Activated T-cell treated with anti-CD3 and anti-CD28 coated beads, Interleukin-2, amount 50 U/mL, for 24 hours (primary cell): ENCODE data around the gene RTP2.
A peak's percentile ranks its signal among the peaks of the same experiment; 100 is the strongest.

ENCODE experiments used
- DNase-seq: peaks from one replicate; pipeline ENCODE4 v3.0.0-alpha.2; 2020
- H3K27ac Mint-ChIP-seq: 2 replicates; pipeline ENCODE4 v1.8.0; 2020; ENCODE audit warnings: mild to moderate bottlenecking, mixed read lengths
- H3K27me3 Mint-ChIP-seq: 2 replicates; pipeline ENCODE4 v1.8.0; 2020; ENCODE audit warnings: mixed read lengths
- H3K36me3 Mint-ChIP-seq: 2 replicates; pipeline ENCODE4 v1.8.0; 2020; ENCODE audit warnings: low read depth, mixed read lengths
- H3K4me1 Mint-ChIP-seq: 2 replicates; pipeline ENCODE4 v1.8.0; 2020; ENCODE audit warnings: low read depth, mixed read lengths
- H3K4me3 Mint-ChIP-seq: 2 replicates; pipeline ENCODE4 v1.8.0; 2020; ENCODE audit warnings: mild to moderate bottlenecking, moderate library complexity, mixed read lengths
- H3K9me3 Mint-ChIP-seq: 2 replicates; pipeline ENCODE4 v1.8.0; 2020; ENCODE audit warnings: mixed read lengths

The RTP2 gene

DNA sequence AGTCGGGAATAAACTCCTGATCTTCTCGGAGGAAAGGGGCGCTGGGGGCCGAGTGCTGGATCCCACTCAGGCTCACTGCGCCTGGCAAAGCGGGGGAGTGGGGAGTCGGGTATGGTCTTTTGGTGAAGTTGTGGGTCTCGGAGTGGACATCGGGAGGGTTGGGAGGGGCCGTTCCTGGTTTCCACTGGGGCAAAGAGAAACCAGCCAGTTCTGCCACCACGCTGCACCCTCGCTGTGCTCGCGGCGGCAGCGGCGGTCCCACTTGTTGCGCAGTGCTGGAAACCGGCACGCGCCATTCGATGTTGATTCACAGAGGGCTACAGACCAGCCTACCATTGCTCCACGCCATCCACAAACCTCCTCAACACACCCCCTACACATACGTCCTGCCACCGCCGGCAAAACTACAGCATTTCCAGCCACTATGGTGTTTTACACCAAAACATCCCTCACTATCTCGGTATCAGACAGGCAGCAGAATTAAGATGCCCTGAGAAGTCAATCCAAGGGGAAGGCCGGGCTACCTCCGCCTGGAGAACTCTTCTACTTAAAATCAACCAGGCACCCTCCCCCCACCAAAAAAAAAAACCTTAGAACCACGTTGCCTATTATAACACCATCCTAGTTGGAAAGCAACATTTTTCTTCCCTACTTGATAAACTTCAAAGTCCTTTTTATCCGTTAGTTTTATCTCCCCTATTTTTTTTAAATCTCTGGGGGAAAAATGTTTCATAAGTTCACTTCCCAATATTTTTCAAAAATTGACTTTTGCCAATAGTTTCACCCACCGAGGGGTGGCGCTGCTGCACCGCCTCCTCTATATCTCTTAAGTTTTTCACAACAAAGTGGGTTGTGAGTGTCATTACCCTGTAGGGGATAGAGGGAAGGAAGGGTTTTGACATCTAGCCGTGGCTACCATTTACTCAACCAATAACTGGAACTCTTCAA, 39.3 kb upstream of the RTP2 start:
- H3K4me1 Mint-ChIP-seq = peaks cover 59% of the 10 kb centered on the region
- H3K27me3 Mint-ChIP-seq = no peaks in the 10 kb centered on the region
- H3K4me3 Mint-ChIP-seq = peak overlapping the region; percentile 98
- no peaks in the 10 kb centered on the region for H3K9me3 Mint-ChIP-seq
- peaks cover 60% of the 10 kb centered on the region for H3K36me3 Mint-ChIP-seq
- peak; percentile 81 for DNase-seq
- peak overlapping the region; percentile 100 for H3K27ac Mint-ChIP-seq

GRCh38 chr3:187740421-187741399, 38.4 kb upstream of the RTP2 start:
- Mint-ChIP-seq H3K4me1 (peaks cover 64% of the 10 kb centered on the region), H3K36me3 (peaks cover 61% of the 10 kb centered on the region), H3K4me3 (peak overlapping the region; percentile 98), H3K9me3 (no peaks in the 10 kb centered on the region), H3K27ac (peak overlapping the region; percentile 100), H3K27me3 (no peaks in the 10 kb centered on the region)
- peak; percentile 86 for DNase-seq

DNA sequence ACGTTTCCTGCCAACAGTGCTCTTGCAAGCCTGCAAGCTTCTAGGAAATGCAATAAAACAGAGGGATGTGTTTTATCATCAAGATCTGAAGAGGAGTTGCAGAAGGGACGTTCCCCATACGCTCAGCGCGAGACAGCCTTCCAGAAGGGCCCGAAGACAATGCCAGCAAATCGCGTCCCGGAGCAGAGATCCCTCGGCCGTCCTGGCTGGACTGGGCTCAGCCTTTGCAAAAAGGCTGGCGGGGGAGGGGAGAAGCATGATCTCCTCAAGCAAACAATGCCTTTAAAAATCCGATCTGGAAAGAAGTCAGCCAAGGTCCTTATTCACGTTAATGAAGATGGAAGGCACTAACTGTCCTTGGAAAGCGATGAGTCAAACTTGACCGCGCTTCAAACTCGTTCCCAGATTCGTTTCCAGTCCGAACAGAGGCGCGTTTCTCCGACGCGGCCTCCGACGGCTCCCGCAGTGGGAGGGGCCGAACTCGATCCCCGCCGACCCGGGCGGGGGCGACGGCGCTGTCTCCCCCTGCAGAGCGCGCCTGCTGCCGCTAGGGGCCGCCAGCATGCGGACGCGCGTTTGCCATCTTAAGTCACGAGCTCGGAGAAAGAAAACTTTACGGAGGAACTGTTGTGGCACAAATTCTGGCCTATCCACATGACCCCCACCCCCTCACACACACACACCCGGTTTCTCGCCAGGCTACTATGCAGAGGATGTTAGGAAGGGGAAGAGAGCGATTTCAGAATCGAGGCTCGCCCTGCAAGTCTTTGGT, 37.4 kb upstream of the RTP2 start:
- peak; percentile 91 for DNase-seq
- H3K27me3 Mint-ChIP-seq = no peaks in the 10 kb centered on the region
- no peaks in the 10 kb centered on the region for H3K9me3 Mint-ChIP-seq
- H3K36me3 Mint-ChIP-seq = peaks cover 61% of the 10 kb centered on the region
- peak overlapping the region; percentile 98 for H3K4me3 Mint-ChIP-seq
- H3K4me1 Mint-ChIP-seq = peaks cover 67% of the 10 kb centered on the region
- peak overlapping the region; percentile 100 for H3K27ac Mint-ChIP-seq

GRCh38 chr3:187739094-187739560, 36.8 kb upstream of the RTP2 start:
- peaks cover 67% of the 10 kb centered on the region for H3K4me1 Mint-ChIP-seq
- peak; percentile 69 for DNase-seq
- peak overlapping the region; percentile 98 for H3K4me3 Mint-ChIP-seq
- no peaks in the 10 kb centered on the region for H3K27me3 Mint-ChIP-seq
- H3K27ac Mint-ChIP-seq = peak overlapping the region; percentile 100
- H3K36me3 Mint-ChIP-seq = peaks cover 61% of the 10 kb centered on the region
- H3K9me3 Mint-ChIP-seq = no peaks in the 10 kb centered on the region

GRCh38 chr3:187738331-187739093, 36.2 kb upstream of the RTP2 start:
- peak overlapping the region; percentile 100 for H3K27ac Mint-ChIP-seq
- peaks cover 59% of the 10 kb centered on the region for H3K36me3 Mint-ChIP-seq
- DNase-seq = peak; percentile 74
- H3K27me3 Mint-ChIP-seq = no peaks in the 10 kb centered on the region
- H3K9me3 Mint-ChIP-seq = no peaks in the 10 kb centered on the region
- peaks cover 67% of the 10 kb centered on the region for H3K4me1 Mint-ChIP-seq
- peak overlapping the region; percentile 98 for H3K4me3 Mint-ChIP-seq

GRCh38 chr3:187738071-187738330, 35.6 kb upstream of the RTP2 start:
- H3K27me3 Mint-ChIP-seq = no peaks in the 10 kb centered on the region
- peaks cover 61% of the 10 kb centered on the region for H3K36me3 Mint-ChIP-seq
- no peaks in the 10 kb centered on the region for H3K9me3 Mint-ChIP-seq
- peaks cover 67% of the 10 kb centered on the region for H3K4me1 Mint-ChIP-seq
- H3K27ac Mint-ChIP-seq = peak overlapping the region; percentile 100
- H3K4me3 Mint-ChIP-seq = peak overlapping the region; percentile 98
- no peak for DNase-seq

DNA sequence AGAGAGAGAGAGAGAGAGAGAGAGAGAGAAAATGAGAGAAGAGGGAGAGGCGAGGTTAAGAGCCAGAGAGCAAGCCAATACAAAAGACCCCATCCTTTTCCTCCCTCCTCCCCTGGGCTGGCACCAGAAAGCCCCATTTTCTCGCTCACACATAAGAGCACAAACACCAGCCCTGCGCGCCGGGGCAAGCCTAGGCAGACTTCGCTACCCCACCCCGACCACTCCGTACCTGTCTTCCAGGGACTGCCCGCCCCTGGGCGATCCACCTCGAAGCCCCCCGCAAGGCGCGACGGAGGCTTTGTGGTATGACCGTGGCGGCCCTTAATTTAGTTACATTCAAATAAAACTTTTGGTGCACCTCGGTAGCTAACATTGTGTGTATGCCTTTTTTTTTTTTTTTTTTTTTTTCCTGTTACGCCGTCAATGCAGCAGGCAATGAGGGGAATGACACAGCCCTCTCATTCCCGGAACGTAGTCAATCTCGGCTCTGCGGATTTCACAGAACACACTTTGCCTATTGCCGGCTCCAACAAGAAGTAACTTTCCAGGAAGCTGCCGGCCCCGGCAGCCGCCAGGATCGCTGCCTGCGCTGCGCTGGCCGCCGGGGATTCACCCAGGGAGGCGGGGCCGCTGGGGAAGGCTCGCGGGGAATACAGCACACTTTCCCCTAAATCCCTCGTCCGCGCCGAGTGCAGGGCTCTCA, 35.2 kb upstream of the RTP2 start:
- DNase-seq = peak; percentile 74
- Mint-ChIP-seq H3K27me3 (no peaks in the 10 kb centered on the region), H3K4me1 (peaks cover 64% of the 10 kb centered on the region), H3K27ac (peak overlapping the region; percentile 100), H3K9me3 (no peaks in the 10 kb centered on the region), H3K4me3 (peak overlapping the region; percentile 98), H3K36me3 (peaks cover 61% of the 10 kb centered on the region)

DNA sequence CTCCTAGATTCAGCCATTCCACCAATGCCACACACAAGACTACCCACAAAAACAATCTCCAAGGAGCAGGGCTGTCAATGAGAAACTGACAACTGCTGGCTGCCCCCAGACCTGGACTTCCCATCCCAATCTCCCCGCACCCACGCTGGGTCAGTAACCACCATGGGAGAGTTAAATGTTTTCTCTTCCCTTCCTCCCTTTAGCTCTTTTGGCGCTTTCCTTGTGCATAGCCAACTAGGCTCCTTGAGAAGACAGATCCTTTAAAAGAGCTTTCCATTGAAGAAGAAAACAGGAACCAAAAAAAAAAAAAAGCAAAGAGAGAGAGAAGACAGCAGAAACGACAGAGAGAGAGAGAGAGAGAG, 34.6 kb upstream of the RTP2 start:
- Mint-ChIP-seq H3K27me3 (no peaks in the 10 kb centered on the region), H3K4me3 (peak overlapping the region; percentile 98), H3K27ac (peak overlapping the region; percentile 100), H3K4me1 (peaks cover 58% of the 10 kb centered on the region), H3K9me3 (no peaks in the 10 kb centered on the region), H3K36me3 (peaks cover 66% of the 10 kb centered on the region)
- no peak for DNase-seq

GRCh38 chr3:187736418-187736871, 34.1 kb upstream of the RTP2 start:
- Mint-ChIP-seq H3K27ac (peak overlapping the region; percentile 100), H3K27me3 (no peaks in the 10 kb centered on the region), H3K4me1 (peaks cover 53% of the 10 kb centered on the region), H3K36me3 (peaks cover 68% of the 10 kb centered on the region), H3K4me3 (peak overlapping the region; percentile 98), H3K9me3 (no peaks in the 10 kb centered on the region)
- no peak for DNase-seq

DNA sequence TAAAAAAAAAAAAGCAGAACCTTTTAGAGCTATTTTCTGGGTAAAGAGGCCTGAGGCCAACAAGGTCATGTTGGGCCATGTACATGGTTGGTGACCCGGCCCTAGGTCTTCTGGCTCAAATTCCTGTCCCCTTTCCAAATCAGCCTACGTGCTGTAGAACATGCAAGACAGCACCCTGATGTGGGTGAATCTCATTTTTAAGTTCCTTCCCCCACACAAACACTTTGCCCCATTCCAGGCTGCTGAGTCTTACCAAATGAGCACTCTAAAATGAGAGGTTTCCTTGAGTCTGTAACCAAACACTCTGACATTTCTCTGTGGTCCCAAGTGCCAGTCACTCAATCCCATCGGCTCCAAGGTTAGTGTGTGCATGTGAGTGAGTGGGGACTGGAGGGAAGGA, 33.5 kb upstream of the RTP2 start:
- H3K36me3 Mint-ChIP-seq = peaks cover 68% of the 10 kb centered on the region
- H3K4me1 Mint-ChIP-seq = peaks cover 47% of the 10 kb centered on the region
- no peak overlapping the region for H3K27ac Mint-ChIP-seq
- DNase-seq = no peak
- H3K9me3 Mint-ChIP-seq = no peaks in the 10 kb centered on the region
- H3K27me3 Mint-ChIP-seq = no peaks in the 10 kb centered on the region
- H3K4me3 Mint-ChIP-seq = peak overlapping the region; percentile 98

DNA sequence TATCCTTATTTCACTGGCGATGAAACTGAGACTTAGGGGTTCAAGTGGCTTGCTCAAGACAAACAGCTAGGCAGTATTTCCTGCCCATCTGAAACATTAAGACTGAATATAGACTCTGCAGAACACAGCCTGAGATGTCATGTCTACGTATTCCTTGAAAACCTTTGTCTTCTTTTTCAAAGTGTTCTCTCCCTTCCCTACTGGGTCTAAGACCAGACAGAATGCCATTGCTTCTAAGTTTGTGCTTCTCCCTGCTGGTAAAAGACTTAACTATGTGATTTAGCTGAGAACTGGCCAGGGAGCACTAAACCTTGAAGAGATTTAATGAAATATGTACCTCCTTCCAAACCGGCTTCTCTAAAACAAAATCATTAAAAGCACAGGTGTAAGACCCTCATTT, 33.0 kb upstream of the RTP2 start:
- peaks cover 73% of the 10 kb centered on the region for H3K36me3 Mint-ChIP-seq
- DNase-seq = no peak
- no peak overlapping the region for H3K27ac Mint-ChIP-seq
- H3K9me3 Mint-ChIP-seq = no peaks in the 10 kb centered on the region
- H3K4me3 Mint-ChIP-seq = no peak overlapping the region
- no peaks in the 10 kb centered on the region for H3K27me3 Mint-ChIP-seq
- peaks cover 42% of the 10 kb centered on the region for H3K4me1 Mint-ChIP-seq

- Mint-ChIP-seq H3K27ac (no peak overlapping the region), H3K9me3 (no peaks in the 10 kb centered on the region), H3K4me1 (peaks cover 37% of the 10 kb centered on the region), H3K27me3 (no peaks in the 10 kb centered on the region), H3K36me3 (peaks cover 78% of the 10 kb centered on the region), H3K4me3 (no peak overlapping the region)
- no peak for DNase-seq
Measured at GRCh38 chr3:187734841-187735240, 32.5 kb upstream of the RTP2 start.

- Mint-ChIP-seq H3K4me1 (peaks cover 25% of the 10 kb centered on the region), H3K27me3 (no peaks in the 10 kb centered on the region), H3K4me3 (no peak overlapping the region), H3K36me3 (peaks cover 84% of the 10 kb centered on the region), H3K27ac (no peak overlapping the region), H3K9me3 (no peaks in the 10 kb centered on the region)
- DNase-seq = no peak
Measured at GRCh38 chr3:187733371-187733770, 31.0 kb upstream of the RTP2 start.
